Right hindlimb (tissue), 1 donor: ENCODE measurements around the gene TNFSF12.

Source experiments
- DNase-seq: peaks from one replicate; pipeline ENCODE4 v3.0.0-alpha.2; 2018

The TNFSF12 gene

DNA sequence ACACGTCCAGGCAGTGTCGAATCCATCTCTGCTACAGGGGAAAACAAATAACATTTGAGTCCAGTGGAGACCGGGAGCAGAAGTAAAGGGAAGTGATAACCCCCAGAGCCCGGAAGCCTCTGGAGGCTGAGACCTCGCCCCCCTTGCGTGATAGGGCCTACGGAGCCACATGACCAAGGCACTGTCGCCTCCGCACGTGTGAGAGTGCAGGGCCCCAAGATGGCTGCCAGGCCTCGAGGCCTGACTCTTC lies 23.4 kb downstream of the TNFSF12 start:
- no peak for DNase-seq

DNA sequence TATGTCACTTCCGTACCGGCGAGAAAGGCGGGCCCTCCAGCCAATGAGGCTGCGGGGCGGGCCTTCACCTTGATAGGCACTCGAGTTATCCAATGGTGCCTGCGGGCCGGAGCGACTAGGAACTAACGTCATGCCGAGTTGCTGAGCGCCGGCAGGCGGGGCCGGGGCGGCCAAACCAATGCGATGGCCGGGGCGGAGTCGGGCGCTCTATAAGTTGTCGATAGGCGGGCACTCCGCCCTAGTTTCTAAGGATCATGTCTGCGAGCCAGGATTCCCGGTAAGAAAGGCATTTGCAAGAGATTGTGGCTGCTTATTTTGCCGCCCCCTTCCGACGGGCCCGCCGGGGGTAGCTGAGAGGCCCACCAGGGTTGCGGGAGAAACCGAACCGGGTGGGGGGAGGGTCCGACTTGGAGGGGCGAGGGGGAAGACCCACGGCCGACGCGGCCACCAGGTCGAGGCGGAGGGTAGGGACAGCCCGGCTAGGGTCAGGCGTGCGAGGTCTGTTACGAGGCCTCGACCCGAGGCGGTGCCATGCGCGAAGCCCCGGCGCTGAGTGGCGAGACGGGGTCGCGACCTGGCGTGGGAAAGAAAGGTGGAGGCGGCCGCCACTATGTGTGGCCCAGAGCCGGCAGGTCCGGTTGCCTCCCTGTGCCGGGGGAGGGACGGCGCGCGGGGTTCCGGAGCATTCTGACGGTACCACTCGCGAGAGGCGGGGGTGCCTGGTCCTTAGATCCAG lies 23.9 kb downstream of the TNFSF12 start:
- DNase-seq, result peak; percentile 100

DNA sequence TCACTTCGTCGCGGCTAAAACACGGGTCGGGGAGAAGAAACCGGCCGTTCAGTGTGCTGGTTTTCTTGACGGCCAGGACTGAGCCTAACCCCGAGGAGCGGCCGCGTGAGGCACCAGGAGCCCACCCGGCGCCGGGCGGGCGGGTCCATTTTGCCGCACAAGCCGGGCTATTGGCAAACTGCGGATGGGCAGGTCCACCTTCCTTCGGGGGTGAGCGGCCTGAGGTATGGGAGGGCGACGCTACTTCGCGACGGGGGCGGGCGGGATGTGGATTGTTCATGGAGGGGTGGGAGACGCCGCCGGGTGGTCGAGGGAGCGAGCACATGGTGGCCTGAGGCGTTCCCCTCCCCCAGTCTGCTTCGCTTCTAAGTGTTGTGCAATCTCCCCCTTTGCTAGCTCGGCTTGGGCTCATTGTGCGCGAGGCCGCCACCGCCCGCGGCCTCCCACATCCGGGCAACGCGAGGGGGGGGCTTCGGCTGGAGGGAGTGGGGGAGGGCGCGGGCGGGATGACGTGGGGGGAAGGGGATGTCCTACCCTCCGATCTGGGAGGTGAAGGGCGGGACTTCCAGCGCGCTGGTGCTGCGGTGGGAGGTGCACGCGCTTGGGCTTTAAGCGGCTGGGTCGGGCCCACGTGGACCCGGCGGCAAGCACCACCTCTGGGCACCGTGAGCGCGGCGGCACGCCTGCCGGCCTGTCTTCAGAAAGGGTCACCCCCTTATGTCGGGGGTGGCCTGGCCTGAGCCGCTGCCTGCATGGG lies 24.6 kb downstream of the TNFSF12 start:
- DNase-seq, result peak; percentile 94

DNA sequence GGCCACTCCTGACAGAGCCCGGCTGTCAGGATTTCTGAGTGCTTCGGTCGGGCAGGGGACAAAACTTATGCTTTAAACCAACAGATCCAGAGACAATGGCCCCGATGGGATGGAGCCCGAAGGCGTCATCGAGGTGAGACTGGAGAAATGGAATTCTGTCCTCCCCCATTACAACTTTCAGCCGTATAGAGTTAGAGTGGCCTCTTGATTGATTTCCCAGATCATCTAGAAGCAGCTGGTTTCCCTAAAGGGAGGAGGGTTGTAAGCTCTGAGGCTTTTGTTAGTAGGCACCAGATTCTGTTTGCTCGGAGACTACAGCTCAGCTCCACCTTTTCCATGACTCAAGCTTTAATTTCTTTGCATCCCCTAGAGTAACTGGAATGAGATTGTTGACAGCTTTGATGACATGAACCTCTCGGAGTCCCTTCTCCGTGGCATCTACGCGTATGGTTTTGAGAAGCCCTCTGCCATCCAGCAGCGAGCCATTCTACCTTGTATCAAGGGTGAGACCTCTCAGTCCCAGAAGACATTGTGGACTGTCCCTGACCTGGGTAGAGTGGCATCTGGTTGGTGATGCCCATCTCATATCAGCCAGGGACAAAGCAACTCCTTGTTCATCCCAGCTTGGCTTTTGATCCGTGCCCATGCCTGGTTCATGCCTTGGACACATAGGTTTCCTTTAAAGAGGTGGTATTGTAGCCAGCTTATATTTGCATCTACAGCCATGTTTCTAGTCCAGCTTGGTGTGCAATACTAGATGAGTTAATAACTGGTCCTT lies 25.5 kb downstream of the TNFSF12 start:
- no peak for DNase-seq

DNA sequence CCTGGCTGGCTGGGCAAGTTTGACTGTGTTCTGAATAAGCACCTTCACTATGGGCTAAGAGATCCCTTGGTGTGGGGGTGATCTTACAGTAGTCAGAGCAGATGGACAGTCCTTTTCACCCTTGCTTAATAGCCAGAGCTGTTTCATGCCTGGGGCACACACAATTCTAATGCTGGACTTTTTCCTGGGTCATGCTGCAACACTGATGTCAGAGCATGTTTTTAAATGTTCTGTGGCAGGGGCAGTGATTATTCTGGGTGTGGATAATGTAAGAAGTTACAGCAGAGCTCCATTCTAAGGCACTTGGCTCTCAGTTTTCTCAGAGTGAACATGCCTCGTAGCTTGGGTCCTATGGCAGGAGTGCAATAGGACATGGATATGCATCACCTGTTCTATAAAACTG lies 26.6 kb downstream of the TNFSF12 start:
- no peak for DNase-seq

DNA sequence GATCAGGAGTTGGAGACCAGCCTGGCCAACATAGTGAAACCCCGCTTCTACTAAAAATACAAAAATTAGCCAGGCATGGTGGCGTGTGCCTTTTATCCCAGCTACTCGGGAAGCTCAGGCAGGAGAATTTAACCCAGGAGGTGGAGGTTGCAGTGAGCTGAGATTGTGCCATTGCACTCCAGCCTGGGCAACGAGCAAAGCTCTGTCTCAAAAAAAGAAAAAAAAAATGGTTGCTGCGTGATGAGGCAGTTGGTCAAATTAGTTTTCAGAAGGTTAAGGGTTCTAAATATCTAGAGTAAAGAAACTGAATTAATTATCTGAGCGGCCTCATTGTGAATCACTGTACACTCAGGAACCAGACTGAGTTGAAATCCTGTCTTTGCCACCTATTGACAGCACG lies 27.1 kb downstream of the TNFSF12 start:
- no peak for DNase-seq

DNA sequence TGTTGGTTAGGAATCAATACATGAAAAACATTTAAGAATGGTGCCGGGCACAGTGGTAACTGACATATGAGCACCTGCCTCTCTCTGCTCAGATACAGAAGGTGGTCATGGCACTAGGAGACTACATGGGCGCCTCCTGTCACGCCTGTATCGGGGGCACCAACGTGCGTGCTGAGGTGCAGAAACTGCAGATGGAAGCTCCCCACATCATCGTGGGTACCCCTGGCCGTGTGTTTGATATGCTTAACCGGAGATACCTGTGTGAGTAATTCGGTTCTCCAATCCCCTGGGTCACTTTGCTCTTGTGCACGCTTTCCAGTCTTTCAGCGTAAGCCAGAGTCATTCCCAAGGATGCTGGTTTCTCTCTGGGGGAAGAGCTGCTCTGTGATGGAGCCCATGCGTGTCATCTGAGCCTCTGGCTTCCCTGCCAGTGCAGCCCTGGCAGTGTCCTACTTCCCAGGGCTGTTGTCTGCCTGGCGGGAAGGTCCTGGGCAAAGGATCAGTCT lies 27.6 kb downstream of the TNFSF12 start:
- no peak for DNase-seq

DNA sequence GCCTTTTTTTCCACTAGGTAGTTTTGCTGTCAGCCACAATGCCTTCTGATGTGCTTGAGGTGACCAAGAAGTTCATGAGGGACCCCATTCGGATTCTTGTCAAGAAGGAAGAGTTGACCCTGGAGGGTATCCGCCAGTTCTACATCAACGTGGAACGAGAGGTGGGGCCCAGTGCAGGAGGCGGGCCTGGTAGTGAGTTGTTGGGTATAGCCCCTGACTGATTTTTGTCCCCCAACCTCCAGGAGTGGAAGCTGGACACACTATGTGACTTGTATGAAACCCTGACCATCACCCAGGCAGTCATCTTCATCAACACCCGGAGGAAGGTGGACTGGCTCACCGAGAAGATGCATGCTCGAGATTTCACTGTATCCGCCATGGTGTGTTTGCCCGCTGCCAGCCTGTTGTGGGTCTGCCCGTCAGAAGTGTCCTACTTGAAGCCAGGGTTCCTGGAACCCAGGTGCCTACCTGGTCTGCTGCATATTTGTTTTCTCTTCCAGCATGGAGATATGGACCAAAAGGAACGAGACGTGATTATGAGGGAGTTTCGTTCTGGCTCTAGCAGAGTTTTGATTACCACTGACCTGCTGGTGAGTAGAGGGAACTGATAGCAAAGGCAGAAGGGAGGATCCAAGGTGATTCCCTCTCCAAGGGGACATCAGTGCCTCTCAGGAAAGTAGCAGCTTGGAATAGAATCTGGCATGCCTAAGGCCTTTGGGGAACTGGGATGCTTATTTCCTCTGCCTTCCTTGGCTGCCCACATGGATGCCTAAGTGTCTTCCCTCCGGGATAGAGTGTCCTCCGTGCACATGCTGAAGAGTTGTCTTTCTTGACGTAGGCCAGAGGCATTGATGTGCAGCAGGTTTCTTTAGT lies 28.7 kb downstream of the TNFSF12 start:
- no peak for DNase-seq

DNA sequence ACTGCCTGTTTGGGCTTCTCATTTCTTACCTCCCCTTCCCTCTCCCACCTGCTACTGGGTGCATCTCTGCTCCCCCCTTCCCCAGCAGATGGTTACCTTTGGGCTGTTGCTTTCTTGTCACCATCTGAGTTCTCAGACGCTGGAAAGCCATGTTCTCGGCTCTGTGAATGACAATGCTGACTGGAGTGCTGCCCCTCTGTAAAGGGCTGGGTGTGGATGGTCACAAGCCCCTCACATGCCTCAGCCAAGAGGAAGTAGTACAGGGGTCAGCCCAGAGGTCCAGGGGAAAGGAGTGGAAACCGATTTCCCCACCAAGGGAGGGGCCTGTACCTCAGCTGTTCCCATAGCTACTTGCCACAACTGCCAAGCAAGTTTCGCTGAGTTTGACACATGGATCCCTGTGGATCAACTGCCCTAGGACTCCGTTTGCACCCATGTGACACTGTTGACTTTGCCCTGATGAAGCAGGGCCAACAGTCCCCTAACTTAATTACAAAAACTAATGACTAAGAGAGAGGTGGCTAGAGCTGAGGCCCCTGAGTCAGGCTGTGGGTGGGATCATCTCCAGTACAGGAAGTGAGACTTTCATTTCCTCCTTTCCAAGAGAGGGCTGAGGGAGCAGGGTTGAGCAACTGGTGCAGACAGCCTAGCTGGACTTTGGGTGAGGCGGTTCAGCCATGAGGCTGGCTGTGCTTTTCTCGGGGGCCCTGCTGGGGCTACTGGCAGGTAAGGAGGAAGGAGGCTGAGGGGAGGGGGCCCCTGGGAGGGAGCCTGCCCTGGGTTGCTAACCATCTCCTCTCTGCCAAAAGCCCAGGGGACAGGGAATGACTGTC lies 30.4 kb downstream of the TNFSF12 start, which contains the start of gene CD68:
TSS of gene CD68 (plus strand) at position 638 of the 833 bp plus-strand sequence. CDS start at position 678, 40 bp downstream.
- DNase-seq, result peak; percentile 68

DNA sequence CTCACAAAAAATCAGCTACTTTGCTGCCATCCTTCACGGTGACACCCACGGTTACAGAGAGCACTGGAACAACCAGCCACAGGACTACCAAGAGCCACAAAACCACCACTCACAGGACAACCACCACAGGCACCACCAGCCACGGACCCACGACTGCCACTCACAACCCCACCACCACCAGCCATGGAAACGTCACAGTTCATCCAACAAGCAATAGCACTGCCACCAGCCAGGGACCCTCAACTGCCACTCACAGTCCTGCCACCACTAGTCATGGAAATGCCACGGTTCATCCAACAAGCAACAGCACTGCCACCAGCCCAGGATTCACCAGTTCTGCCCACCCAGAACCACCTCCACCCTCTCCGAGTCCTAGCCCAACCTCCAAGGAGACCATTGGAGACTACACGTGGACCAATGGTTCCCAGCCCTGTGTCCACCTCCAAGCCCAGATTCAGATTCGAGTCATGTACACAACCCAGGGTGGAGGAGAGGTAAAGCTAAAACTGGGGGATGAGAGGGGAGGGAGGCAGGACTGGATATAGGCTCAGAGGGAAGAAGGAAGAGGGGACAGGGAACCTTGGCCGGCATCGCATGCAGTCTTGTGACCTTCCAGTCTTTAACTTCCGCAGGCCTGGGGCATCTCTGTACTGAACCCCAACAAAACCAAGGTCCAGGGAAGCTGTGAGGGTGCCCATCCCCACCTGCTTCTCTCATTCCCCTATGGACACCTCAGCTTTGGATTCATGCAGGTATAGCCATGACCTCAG lies 31.2 kb downstream of the TNFSF12 start:
- peak; percentile 22 for DNase-seq

DNA sequence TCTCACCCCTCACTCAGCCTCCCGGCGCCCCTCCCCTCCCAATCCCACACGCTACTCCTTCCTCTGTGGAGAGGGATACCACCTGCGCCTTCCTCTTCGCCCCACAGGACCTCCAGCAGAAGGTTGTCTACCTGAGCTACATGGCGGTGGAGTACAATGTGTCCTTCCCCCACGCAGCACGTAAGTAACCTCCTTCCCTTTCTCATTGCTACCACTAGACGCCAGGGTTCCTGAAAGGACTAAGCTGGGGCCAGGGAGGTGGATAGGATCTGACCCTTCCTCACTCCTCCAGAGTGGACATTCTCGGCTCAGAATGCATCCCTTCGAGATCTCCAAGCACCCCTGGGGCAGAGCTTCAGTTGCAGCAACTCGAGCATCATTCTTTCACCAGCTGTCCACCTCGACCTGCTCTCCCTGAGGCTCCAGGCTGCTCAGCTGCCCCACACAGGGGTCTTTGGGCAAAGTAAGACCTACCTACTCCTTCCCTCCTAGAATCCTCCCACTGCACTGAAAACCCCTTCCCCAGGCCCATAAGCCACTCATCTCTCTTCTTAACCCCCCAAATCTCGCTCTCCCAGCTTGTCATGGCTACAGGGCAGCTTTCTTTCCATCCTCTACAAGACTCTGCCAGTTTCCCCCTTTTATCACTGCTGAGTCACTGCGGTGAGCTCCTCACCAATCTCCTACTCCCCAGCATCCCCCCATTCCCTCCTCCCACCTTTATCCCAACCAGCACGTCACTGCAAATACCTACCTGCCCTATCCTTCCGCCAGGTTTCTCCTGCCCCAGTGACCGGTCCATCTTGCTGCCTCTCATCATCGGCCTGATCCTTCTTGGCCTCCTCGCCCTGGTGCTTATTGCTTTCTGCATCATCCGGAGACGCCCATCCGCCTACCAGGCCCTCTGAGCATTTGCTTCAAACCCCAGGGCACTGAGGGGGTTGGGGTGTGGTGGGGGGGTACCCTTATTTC lies 32.0 kb downstream of the TNFSF12 start:
- peak; percentile 21 for DNase-seq

DNA sequence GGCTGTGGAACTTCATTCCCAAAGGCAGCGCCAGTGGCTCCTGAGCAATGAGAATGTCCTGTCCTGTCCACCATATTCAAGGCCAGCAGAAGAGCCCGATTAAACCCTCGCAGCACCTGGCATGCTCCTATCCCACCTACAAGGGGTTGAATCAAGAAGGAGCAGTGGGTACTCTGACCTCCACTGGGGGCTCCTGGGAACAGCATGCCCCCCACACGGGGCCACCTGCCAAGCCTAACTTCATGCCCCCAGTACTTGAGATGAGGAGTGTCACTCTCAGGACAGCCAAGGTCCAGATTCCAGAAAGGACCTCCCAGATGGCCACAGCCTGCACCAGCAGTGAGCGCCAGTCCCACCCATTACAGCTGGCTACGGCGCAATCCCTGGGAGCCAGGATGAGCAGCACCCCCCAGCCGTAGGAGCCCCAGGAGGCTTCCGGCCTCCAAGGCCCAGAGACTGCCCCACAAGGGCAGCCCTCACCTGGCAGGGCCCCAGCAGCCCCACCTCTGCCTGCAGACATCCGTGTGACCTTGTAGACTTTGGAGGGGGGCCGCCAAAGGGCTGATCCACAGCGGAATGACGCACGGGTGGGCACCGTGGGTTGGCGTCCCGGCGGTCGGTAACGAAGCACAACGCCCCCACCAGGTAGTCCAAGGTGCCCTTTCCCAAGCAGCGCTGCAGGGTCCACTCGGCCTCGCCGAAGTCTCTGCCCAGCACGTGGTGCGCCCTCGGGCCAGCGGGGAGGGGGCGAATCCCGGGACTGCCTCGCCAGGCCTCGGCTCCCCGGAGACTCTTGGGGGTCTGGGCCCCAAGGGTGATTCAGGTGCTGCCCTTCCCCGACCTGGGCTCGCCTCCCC lies 33.8 kb downstream of the TNFSF12 start:
- peak; percentile 44 for DNase-seq

DNA sequence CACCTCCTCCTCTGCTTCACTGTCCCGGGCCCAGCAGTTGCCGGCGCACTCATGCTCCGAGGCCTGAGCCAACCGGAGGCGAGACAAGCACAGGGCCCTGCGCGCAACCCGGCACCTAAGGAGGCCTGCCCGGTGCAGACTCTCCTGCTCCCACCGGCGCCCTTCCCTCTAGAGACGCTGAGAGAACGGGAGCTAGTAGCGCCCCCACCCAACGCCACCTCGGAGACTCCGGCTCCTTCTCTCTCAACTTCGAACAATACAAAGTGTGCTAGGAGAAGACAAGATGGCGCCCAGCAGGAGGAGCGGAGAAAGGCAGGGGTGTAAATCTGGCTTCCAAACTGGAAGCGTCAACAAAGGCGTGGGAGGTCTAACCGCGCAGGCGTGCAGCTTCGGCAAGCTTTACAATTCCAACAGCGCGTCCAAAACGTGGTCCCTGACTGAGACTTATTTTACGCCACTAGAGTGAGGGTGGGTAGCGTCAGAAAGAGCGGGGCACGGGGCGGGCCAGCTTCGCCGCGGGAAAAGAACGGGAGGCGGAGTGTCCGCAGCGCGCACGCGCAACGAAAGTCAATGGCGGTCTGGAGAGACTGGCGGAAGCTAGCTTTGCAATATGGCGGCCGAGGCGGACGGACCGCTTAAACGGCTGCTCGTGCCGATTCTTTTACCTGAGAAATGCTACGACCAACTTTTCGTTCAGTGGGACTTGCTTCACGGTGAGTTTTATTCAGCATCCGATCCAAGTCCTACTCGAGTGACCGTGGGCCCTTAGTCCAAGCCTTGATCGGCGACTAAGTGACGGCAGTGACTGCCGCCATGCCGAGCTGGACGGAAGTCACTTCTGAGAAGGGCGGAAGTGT lies 34.6 kb downstream of the TNFSF12 start, which contains the start of gene MPDU1:
TSS of gene MPDU1 (plus strand) at position 600 of the 857 bp plus-strand sequence. CDS start at position 611, 11 bp downstream.
- DNase-seq, result peak; percentile 99

DNA sequence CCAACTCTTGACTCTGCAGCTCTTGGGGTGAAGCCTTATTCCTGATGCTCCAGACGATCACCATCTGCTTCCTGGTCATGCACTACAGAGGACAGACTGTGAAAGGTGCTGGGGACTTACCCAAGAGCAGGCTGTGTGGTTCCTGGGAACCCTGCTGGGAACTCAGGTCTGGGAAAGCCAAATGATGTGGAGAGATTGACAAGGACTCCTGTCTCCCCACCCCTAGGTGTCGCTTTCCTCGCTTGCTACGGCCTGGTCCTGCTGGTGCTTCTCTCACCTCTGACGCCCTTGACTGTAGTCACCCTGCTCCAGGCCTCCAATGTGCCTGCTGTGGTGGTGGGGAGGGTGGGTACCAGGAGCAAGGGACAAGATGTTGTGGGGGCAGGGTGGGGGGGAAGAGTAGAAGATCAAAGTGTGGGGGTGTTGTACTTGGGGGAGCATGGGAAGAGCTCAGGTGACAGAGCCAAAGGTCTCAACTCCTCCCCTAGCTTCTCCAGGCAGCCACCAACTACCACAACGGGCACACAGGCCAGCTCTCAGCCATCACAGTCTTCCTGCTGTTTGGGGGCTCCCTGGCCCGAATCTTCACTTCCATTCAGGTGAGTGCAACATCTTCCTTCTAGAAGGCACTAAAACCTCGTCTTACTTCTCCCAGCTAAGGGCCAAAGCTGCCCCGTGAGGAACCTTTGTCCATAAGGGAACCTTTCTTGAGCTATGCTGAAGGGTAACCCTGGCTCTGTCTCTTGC lies 38.0 kb downstream of the TNFSF12 start:
- DNase-seq, result no peak

DNA sequence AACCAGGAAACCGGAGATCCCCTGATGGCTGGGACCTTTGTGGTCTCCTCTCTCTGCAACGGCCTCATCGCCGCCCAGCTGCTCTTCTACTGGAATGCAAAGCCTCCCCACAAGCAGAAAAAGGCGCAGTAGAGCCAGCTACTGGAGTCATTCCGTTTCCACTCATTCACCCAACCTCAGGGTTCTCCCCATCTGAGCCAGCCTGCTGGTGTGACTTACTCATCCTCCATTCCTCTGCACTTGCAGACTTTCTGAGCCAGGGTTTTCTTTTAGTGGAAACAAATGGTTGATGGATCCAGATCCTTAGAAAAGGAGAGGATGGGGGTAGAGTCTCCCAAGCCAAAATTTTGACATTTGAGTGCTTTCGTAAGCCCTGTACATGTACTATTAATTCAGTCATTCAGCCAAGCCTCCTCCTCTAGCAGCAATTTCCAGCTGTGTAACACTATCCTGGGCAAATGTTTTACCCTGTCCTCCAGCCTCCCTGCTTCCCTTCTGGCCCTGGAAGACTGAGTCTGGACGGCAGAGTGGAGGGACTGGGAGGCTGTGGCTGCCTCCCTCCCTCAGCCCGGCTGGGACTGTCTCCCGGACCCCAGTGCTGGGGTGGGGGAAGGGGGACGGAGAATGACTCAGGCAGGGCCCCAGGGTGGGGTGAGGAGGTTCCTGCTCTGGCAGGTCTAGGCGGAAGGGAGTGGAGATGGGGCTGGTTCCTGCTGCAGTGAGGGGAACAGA lies 38.7 kb downstream of the TNFSF12 start:
- peak; percentile 51 for DNase-seq
